Keratinocyte (primary cell): ENCODE data around the gene GALNT14.

Source experiments
- CTCF ChIP-seq, 3 experiments: IDR thresholded peaks in 1 of 3; conservative IDR thresholded peaks in 1 of 3; optimal IDR thresholded peaks in 1 of 3; 2 replicates in 2 of 3; 3 replicates in 1 of 3; pipeline versions ENCODE3 to v1.5.1; 2011; ENCODE audit warnings: low read length in 3 of 3, mild to moderate bottlenecking in 3 of 3, moderate library complexity in 2 of 3, control low read depth in 1 of 3, inconsistent platforms in 1 of 3; ENCODE audit not compliant: insufficient read depth in 2 of 3; ENCODE audit errors: extremely low read depth in 1 of 3
- EZH2 ChIP-seq: IDR thresholded peaks from one replicate; pipeline ENCODE4 v1.6.1; 2012; ENCODE audit warnings: inconsistent platforms, mild to moderate bottlenecking, low read length, moderate library complexity

GRCh38 chr2:31142110-31142509 is 3.9 kb upstream of the GALNT14 start:
- TF ChIP-seq CTCF (optimal IDR thresholded peaks at IDR 0.05 in 1 of 3, IDR thresholded peaks at IDR 0.05 in 1 of 3, conservative IDR thresholded peaks at IDR 0.05 in 1 of 3; ENCODE audit: extremely low read depth in 1 of 3, insufficient read depth in 2 of 3, low read length in 3 of 3) (no peak), EZH2 (no peak)
